Measurements from ENCODE around the gene CYB561A3. TPM values are rescaled to one million over a fixed set of nuclear protein-coding genes. Genes with fewer than 3 reads are reported as not detected.

The CYB561A3 gene
- total and polyA plus RNA-seq, 2 donors (not counting 1 experiment from before 2014, with no cell fraction given) = 248 to 756 TPM

GRCh38 chr11:61403658-61404057 is 42.0 kb upstream of the CYB561A3 start:
- 100% methylated on average over 1 of the region's 1 CpG for WGBS (ENCODE audit: insufficient coverage)
- ChIA-PET POLR2A (interaction anchor here (0.5 kb wide), 1 partner anchor 99 kb away, joined by 3 read pairs; no protein-coding TSS in a partner anchor), CTCF (no interaction called here)
- no peak overlapping the region for H3K27ac ChIP-seq (ENCODE audit: low read length in 2 of 2)
- H3K4me1 ChIP-seq (ENCODE audit: control insufficient read depth in 2 of 2, insufficient read depth in 2 of 2, low read length in 2 of 2) = no peaks in the 10 kb centered on the region
- H3K79me2 ChIP-seq (ENCODE audit: control insufficient read depth, insufficient read depth, low read length) = no peaks in the 10 kb centered on the region
- H3K36me3 ChIP-seq (replicated peaks in 1 of 2; ENCODE audit: control extremely low read depth in 1 of 2, control insufficient read depth in 1 of 2, extremely low read depth in 1 of 2, insufficient read depth in 2 of 2, low read length in 1 of 2) = peaks cover 4 to 67% of the 10 kb centered on the region in 2 experiments
- no peaks in the 10 kb centered on the region for H3K4me1 Mint-ChIP-seq
- H3K27ac Mint-ChIP-seq = no peak overlapping the region
- no peaks in the 10 kb centered on the region for H3K27me3 ChIP-seq (replicated peaks in 1 of 4; ENCODE audit: control extremely low read depth in 1 of 4, control insufficient read depth in 3 of 4, insufficient read depth in 4 of 4, low read length in 3 of 4)
- DNase-seq (no peak), ATAC-seq (ENCODE audit: low read depth) (no peak)
- H3K4me2 ChIP-seq (replicated peaks; ENCODE audit: low read depth, low read length, poor library complexity, severe bottlenecking) = no peak overlapping the region
- no peaks in the 10 kb centered on the region for H3K9me3 Mint-ChIP-seq (ENCODE audit: insufficient read depth)
- no peaks in the 10 kb centered on the region for H3K27me3 Mint-ChIP-seq
- no peak overlapping the region for H3K9ac ChIP-seq (ENCODE audit: low read length)
- no peaks in the 10 kb centered on the region for H3K9me3 ChIP-seq (ENCODE audit: control extremely low read depth in 1 of 3, control insufficient read depth in 2 of 3, insufficient read depth in 1 of 3, low read length in 2 of 3)
- H3K4me3 Mint-ChIP-seq = no peak overlapping the region
- peaks cover 8% of the 10 kb centered on the region for H4K20me1 ChIP-seq (ENCODE audit: control insufficient read depth, insufficient read depth, low read length, poor library complexity, severe bottlenecking)
- no peak overlapping the region for H2AFZ ChIP-seq (ENCODE audit: insufficient read depth, low read depth, low read length, poor library complexity, severe bottlenecking)
- intact Hi-C loops (cut with micrococcal nuclease) = no loop called here
- H3K4me3 ChIP-seq (ENCODE audit: control extremely low read depth in 1 of 5, extremely low read depth in 1 of 5, insufficient read depth in 1 of 5, low read depth in 2 of 5, low read length in 4 of 5) = no peak overlapping the region
- TF ChIP-seq CTCF (IDR thresholded peaks at IDR 0.05) (no peak), EZH2 (IDR thresholded peaks at IDR 0.05; ENCODE audit: borderline replicate concordance, insufficient read depth, low read depth, low read length, poor library complexity, severe bottlenecking) (no peak)

- no peak for TF ChIP-seq CTCF (IDR thresholded peaks at IDR 0.05)
- no peak for TF ChIP-seq EZH2 (IDR thresholded peaks at IDR 0.05; ENCODE audit: borderline replicate concordance, insufficient read depth, low read depth, low read length, poor library complexity, severe bottlenecking)
- no peaks in the 10 kb centered on the region for H3K9me3 Mint-ChIP-seq (ENCODE audit: insufficient read depth)
- Histone ChIP-seq H3K27me3 (replicated peaks in 1 of 4; ENCODE audit: control extremely low read depth in 1 of 4, control insufficient read depth in 3 of 4, insufficient read depth in 4 of 4, low read length in 3 of 4) (no peaks in the 10 kb centered on the region), H3K36me3 (replicated peaks in 1 of 2; ENCODE audit: control extremely low read depth in 1 of 2, control insufficient read depth in 1 of 2, extremely low read depth in 1 of 2, insufficient read depth in 2 of 2, low read length in 1 of 2) (peaks cover 7 to 63% of the 10 kb centered on the region in 2 experiments), H3K27ac (ENCODE audit: low read length in 2 of 2) (peak overlapping the region in 1 of 2 donors; percentile 30), H3K4me1 (ENCODE audit: control insufficient read depth in 2 of 2, insufficient read depth in 2 of 2, low read length in 2 of 2) (no peaks in the 10 kb centered on the region), H3K4me3 (ENCODE audit: control extremely low read depth in 1 of 5, extremely low read depth in 1 of 5, insufficient read depth in 1 of 5, low read depth in 2 of 5, low read length in 4 of 5) (no peak overlapping the region), H2AFZ (ENCODE audit: insufficient read depth, low read depth, low read length, poor library complexity, severe bottlenecking) (no peak overlapping the region), H4K20me1 (ENCODE audit: control insufficient read depth, insufficient read depth, low read length, poor library complexity, severe bottlenecking) (no peaks in the 10 kb centered on the region), H3K4me2 (replicated peaks; ENCODE audit: low read depth, low read length, poor library complexity, severe bottlenecking) (no peak overlapping the region), H3K9ac (ENCODE audit: low read length) (no peak overlapping the region), H3K79me2 (ENCODE audit: control insufficient read depth, insufficient read depth, low read length) (no peaks in the 10 kb centered on the region), H3K9me3 (ENCODE audit: control extremely low read depth in 1 of 3, control insufficient read depth in 2 of 3, insufficient read depth in 1 of 3, low read length in 2 of 3) (no peaks in the 10 kb centered on the region)
- intact Hi-C loops (cut with micrococcal nuclease) = no loop called here
- WGBS (ENCODE audit: insufficient coverage) = 100% methylated on average over 1 of the region's 2 CpGs
- H3K27ac Mint-ChIP-seq = no peak overlapping the region
- no peaks in the 10 kb centered on the region for H3K27me3 Mint-ChIP-seq
- ChIA-PET CTCF (interaction anchor here (0.9 to 2.4 kb wide), 6 partner anchors 8 to 147 kb away, joined by 3 to 17 read pairs (median 6); no protein-coding TSS in a partner anchor), POLR2A (interaction anchor here (1.2 kb wide), 1 partner anchor 12 kb away, joined by 3 read pairs; no protein-coding TSS in a partner anchor)
- H3K4me1 Mint-ChIP-seq = no peaks in the 10 kb centered on the region
- H3K4me3 Mint-ChIP-seq = no peak overlapping the region
- ATAC-seq (ENCODE audit: low read depth) (no peak), DNase-seq (no peak)
Observed at GRCh38 chr11:61401573-61401972, 39.9 kb upstream of the CYB561A3 start.

Data from B cell (primary cell).